HUES64 (cell line): ENCODE data around the gene BAAT.

Experiments
- H3K27ac ChIP-seq: 2 replicates; pipeline ENCODE4 v1.7.0; 2013; ENCODE audit warnings: low read depth, low read length, inconsistent platforms
- H3K27me3 ChIP-seq: 2 replicates; pipeline ENCODE4 v1.6.1; 2013; ENCODE audit warnings: mild to moderate bottlenecking, low read length; ENCODE audit not compliant: insufficient read depth
- H3K36me3 ChIP-seq: 2 replicates; pipeline ENCODE4 v1.6.1; 2013; ENCODE audit warnings: mild to moderate bottlenecking, low read length; ENCODE audit not compliant: insufficient read depth
- H3K4me1 ChIP-seq: 2 replicates; pipeline ENCODE4 v1.6.1; 2013; ENCODE audit warnings: mild to moderate bottlenecking, low read length, moderate library complexity; ENCODE audit not compliant: insufficient read depth
- H3K4me3 ChIP-seq: 2 replicates; pipeline ENCODE4 v1.5.1; 2013; ENCODE audit warnings: mild to moderate bottlenecking, low read length, moderate library complexity
- H3K9ac ChIP-seq: 2 replicates; pipeline ENCODE4 v1.6.1; 2013; ENCODE audit warnings: mild to moderate bottlenecking, low read depth, low read length
- H3K9me3 ChIP-seq: 2 replicates; pipeline ENCODE4 v1.6.1; 2013; ENCODE audit warnings: low read depth, low read length; ENCODE audit not compliant: insufficient read depth
- whole genome bisulfite sequencing: fragments of 150-250, 120-280 bp; methylation state at CpG from one replicate; pipeline ENCODE4 v1.1.7; 2013; ENCODE audit warnings: missing lambda C conversion rate; 5-methylcytosine and 5-hydroxymethylcytosine counted together

BAAT gene

DNA sequence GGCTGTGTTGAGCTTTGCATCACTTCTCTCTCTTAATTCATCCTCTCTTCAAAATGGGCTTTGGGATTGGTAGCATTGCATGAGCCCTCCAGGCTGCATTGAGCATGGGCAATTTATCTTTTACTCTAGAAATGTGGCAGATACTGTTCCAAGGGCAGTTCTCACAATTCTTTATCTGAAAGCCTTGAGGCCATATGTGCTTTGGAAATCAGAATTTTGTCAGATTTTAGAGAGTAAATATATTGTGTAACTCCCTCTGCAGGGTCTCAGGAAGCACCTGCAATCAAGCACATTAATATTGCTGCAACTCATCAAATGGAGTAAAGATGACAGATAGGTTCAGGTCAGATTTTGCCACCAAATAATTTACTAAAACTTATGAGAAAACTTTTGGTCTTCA lies 33.2 kb upstream of the BAAT start:
- H3K27me3 ChIP-seq = no peaks in the 10 kb centered on the region

DNA sequence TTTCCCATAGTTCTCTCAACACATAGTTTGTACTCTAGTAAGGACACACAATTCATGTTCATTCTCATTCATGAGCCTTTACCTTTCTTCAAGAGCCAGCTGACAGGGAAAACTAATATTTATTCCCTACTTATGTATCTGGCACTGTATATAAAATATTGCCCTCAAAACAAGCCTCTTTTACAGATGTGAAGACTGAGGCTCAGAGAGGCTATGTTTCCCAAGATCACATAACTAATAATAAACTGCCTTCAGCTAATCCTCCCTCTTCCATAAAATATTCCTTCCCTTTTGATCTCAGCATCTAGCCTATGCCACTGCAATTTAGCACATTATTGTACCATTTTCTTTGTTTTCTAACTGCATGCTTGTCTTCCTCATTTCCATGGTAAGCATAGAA lies 32.6 kb upstream of the BAAT start:
- no peak overlapping the region for H3K9ac ChIP-seq
- H3K27ac ChIP-seq = no peak overlapping the region
- no peaks in the 10 kb centered on the region for H3K9me3 ChIP-seq
- no peaks in the 10 kb centered on the region for H3K27me3 ChIP-seq
- no peak overlapping the region for H3K4me3 ChIP-seq
- no peaks in the 10 kb centered on the region for H3K4me1 ChIP-seq
- 0 out of 2 replicates have a peak, but pooled peaks cover 2% of the 10 kb centered on the region for H3K36me3 ChIP-seq

More for the DNA sequence above, 33.2 kb upstream of the BAAT start:
- no peaks in the 10 kb centered on the region for H3K4me1 ChIP-seq
- H3K27ac ChIP-seq = no peak overlapping the region
- H3K9me3 ChIP-seq = no peaks in the 10 kb centered on the region
- 0 out of 2 replicates have a peak, but pooled peaks cover 2% of the 10 kb centered on the region for H3K36me3 ChIP-seq
- H3K4me3 ChIP-seq = no peak overlapping the region
- no peak overlapping the region for H3K9ac ChIP-seq

DNA sequence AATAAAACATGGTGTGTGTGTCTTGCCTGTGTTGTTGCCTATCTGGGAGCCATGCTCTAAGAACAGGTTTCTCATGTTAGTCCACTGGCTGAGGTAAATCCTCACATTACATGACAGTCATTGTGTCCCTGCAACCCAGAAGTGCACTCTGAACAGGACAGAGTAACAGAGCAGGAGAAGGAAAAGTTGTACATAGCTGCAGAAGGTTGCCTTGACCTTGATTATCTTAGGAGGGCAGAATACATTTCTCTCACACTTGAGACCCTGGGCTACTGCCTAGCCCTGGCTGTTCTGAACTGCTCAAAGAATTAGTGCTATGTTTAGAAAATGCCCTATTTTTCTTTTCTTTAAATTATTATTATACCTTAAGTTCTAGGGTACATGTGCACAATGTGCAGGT lies 30.8 kb upstream of the BAAT start:
- H3K27ac ChIP-seq = no peak overlapping the region
- peaks cover 8% of the 10 kb centered on the region for H3K9me3 ChIP-seq
- no peaks in the 10 kb centered on the region for H3K4me1 ChIP-seq
- peaks cover 7% of the 10 kb centered on the region; the same call in 1 of the 2 replicates for H3K36me3 ChIP-seq
- H3K4me3 ChIP-seq = no peak overlapping the region
- H3K9ac ChIP-seq = no peak overlapping the region
- H3K27me3 ChIP-seq = no peaks in the 10 kb centered on the region

DNA sequence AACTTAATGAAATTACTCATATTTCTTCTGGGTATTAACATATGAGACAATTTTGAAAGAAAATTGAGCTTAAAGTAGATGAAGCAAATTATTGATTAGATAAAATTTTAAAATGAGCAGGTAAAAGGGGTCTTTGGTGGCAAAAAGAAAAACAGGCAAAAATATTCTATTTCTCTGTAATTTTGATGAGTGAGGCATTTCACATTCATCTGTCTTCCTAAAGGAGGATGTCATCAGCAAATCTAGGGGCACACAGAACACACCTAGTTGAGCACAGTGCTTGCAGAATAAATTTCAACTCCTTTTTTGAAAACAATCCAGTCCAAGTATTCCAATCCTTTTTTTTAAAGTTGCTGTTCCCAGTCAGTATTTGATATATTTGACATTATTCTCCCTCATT lies 30.0 kb upstream of the BAAT start:
- Histone ChIP-seq H3K27ac (no peak overlapping the region), H3K27me3 (no peaks in the 10 kb centered on the region), H3K9ac (no peak overlapping the region), H3K4me3 (no peak overlapping the region), H3K4me1 (no peaks in the 10 kb centered on the region), H3K9me3 (peaks cover 16% of the 10 kb centered on the region), H3K36me3 (peaks cover 13% of the 10 kb centered on the region; the same call in 1 of the 2 replicates)

DNA sequence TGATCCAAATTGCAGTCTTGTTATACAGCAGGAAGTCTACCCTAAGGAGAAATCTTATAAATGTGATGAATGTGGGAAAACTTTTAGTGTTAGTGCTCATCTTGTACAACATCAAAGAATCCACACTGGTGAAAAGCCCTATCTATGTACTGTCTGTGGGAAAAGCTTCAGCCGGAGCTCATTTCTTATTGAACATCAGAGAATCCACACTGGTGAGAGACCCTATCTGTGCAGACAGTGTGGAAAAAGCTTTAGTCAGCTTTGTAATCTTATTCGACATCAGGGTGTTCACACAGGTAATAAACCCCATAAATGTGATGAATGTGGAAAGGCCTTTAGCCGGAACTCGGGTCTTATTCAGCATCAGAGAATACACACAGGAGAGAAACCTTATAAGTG lies 24.3 kb upstream of the BAAT start:
- H3K4me3 ChIP-seq = no peak overlapping the region
- H3K9me3 ChIP-seq = peaks cover 68% of the 10 kb centered on the region
- H3K27ac ChIP-seq = no peak overlapping the region
- no peak overlapping the region for H3K9ac ChIP-seq
- peaks cover 71% of the 10 kb centered on the region for H3K36me3 ChIP-seq
- H3K27me3 ChIP-seq = no peaks in the 10 kb centered on the region
- 100% methylated on average over 4 of the region's 4 CpGs for WGBS
- H3K4me1 ChIP-seq = no peaks in the 10 kb centered on the region

DNA sequence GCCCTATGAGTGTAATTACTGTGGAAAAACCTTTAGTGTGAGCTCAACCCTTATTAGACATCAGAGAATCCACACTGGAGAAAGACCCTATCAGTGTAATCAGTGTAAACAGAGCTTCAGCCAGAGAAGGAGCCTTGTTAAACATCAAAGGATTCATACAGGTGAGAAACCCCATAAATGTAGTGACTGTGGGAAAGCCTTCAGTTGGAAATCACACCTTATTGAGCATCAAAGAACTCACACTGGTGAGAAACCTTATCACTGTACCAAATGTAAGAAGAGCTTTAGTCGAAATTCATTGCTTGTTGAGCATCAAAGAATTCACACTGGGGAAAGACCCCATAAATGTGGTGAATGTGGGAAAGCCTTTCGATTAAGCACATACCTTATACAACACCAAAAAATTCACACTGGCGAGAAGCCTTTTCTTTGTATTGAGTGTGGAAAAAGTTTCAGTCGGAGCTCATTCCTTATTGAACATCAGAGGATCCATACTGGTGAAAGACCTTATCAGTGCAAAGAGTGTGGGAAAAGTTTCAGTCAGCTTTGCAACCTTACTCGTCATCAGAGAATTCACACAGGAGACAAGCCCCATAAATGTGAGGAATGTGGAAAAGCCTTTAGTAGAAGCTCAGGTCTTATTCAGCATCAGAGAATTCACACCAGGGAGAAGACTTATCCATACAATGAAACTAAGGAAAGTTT lies 23.7 kb upstream of the BAAT start:
- Histone ChIP-seq H3K27ac (no peak overlapping the region), H3K4me1 (no peaks in the 10 kb centered on the region), H3K27me3 (no peaks in the 10 kb centered on the region), H3K36me3 (peaks cover 74% of the 10 kb centered on the region), H3K9ac (no peak overlapping the region), H3K4me3 (no peak overlapping the region), H3K9me3 (peaks cover 68% of the 10 kb centered on the region)
- 93% methylated on average over 3 of the region's 5 CpGs for WGBS

DNA sequence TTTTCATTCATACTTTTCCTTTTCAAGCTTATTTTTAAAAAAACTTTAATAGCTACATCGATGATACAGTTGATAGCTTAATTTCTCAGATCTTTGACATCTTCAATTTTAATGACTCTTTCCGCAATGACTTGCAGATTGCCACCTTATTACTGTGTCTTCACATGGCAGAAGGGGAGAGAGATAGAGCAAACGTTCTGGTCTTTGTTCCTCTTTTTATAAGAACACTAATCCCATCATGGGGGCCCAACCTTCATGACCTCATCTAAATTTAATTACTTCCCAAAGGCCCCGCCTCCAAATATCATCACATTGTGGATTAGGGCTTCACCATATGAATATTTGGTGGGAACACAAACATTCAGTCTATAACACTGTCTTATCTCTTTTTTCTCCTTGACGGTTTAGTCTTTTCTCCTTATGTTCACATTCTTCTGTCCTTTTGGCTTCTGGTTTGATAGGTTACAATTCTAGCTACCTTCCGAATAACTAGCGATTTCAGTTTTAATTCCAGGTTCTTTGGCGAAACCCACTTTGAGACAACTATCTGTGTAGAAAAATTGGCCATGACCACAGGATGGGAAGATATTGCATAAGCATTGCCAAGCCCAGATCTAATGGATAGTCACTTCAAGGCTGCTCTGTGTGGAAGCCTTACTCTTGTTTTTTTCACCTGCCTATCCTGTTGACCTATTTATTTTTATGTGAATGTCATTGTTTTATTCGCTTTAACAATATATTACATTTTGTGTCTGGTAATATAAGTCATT lies 18.9 kb upstream of the BAAT start:
- 96% methylated on average over 8 of the region's 9 CpGs for WGBS
- Histone ChIP-seq H3K9ac (no peak overlapping the region), H3K4me3 (no peak overlapping the region), H3K27me3 (no peaks in the 10 kb centered on the region), H3K36me3 (peaks cover 87% of the 10 kb centered on the region), H3K9me3 (peaks cover 41% of the 10 kb centered on the region), H3K4me1 (peaks cover 5% of the 10 kb centered on the region; the same call in 1 of the 2 replicates), H3K27ac (no peak overlapping the region)

DNA sequence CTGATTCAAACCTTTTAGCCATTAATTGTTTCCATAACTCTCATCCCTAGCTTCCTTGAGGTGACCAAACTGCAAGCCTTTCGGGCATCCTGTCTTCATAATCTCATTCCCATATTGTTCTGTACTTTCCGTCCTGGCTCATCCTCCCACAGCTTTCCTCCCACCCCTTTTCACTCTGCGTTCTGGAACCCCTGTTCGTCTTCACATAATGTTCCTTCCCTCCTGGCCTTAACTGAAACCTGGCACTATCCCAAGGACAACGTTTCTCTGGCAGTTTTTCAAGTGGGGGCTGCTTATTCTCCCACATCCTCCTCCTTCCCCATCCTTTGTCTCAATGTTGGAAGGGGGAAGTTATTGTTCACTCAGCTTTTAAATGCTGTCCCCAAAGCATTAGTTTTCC lies 15.3 kb upstream of the BAAT start:
- Histone ChIP-seq H3K9ac (no peak overlapping the region), H3K36me3 (peaks cover 69% of the 10 kb centered on the region), H3K27me3 (no peaks in the 10 kb centered on the region), H3K4me1 (peaks cover 10% of the 10 kb centered on the region), H3K4me3 (peak overlapping the region; percentile 93), H3K9me3 (peaks cover 18% of the 10 kb centered on the region; the same call in 1 of the 2 replicates), H3K27ac (no peak overlapping the region)
- WGBS = 91% methylated on average over 5 of the region's 5 CpGs

DNA sequence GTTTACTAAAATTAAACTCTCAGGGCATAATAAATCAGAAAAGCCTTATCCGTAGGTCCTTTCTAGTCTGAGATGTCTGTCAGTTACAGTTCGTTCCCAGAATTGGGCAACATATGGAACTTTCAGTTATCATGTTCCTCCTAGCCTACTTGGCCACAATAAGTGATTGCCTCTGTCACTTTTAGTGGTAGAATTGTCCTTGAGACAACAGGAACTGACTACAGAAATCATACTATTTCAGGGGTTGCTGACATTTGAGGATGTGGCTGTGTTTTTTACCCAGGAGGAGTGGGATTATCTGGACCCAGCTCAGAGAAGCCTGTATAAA lies 14.8 kb upstream of the BAAT start:
- peaks cover 69% of the 10 kb centered on the region for H3K36me3 ChIP-seq
- peaks cover 15% of the 10 kb centered on the region; the same call in 1 of the 2 replicates for H3K9me3 ChIP-seq
- no peak overlapping the region for H3K27ac ChIP-seq
- H3K27me3 ChIP-seq = no peaks in the 10 kb centered on the region
- H3K4me1 ChIP-seq = peaks cover 10% of the 10 kb centered on the region
- peak overlapping the region; percentile 93 for H3K4me3 ChIP-seq
- peak overlapping the region; percentile 76; the same call in 1 of the 2 replicates for H3K9ac ChIP-seq
- WGBS = 74% methylated on average over 2 of the region's 2 CpGs

DNA sequence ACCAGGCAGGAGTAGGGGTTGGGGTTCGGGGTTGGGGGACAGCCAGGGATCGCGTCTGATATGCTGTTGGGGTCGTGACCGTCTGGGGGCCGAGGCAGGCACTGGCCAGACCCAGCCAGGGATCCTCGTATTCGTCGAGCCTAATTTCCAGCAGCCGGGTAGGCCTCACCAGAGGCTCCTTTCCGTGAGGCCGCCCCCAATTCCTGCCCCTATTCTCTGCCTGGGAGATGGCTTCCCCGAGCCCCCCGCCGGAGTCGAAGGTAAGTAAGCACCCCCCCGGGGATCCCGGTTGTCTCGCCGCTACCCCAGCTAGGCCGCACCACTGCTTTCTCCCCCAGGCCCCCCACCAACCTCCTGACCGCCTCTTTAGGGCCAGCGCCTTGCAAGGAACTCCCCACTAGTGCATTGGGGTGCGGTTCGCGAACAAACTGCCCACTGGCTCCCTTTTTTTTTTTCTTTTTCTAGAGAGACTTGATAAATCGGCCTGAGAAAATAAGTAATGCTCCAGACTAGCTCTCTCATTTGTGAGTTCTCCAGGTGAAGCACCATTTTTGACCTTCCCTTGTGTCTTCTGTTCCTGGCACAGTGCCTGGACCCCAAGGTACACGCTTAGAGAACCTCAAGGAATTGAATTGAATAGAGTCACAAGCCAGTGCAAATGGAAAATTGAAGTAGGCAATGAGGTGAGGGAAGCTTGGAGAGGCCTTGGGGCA lies 14.3 kb upstream of the BAAT start:
- Histone ChIP-seq H3K4me3 (peak overlapping the region; percentile 93), H3K9me3 (peaks cover 18% of the 10 kb centered on the region), H3K4me1 (peaks cover 10% of the 10 kb centered on the region), H3K27me3 (no peaks in the 10 kb centered on the region), H3K9ac (peak overlapping the region; percentile 76), H3K36me3 (peaks cover 69% of the 10 kb centered on the region), H3K27ac (no peak overlapping the region)
- 4% methylated on average over 28 of the region's 28 CpGs for WGBS
